Measurements from ENCODE around the gene AGPAT2. TPM values are rescaled to one million over a fixed set of nuclear protein-coding genes. Genes with fewer than 3 reads are reported as not detected.

AGPAT2 gene
- total RNA-seq, 1 donor = 31.5 TPM

DNA sequence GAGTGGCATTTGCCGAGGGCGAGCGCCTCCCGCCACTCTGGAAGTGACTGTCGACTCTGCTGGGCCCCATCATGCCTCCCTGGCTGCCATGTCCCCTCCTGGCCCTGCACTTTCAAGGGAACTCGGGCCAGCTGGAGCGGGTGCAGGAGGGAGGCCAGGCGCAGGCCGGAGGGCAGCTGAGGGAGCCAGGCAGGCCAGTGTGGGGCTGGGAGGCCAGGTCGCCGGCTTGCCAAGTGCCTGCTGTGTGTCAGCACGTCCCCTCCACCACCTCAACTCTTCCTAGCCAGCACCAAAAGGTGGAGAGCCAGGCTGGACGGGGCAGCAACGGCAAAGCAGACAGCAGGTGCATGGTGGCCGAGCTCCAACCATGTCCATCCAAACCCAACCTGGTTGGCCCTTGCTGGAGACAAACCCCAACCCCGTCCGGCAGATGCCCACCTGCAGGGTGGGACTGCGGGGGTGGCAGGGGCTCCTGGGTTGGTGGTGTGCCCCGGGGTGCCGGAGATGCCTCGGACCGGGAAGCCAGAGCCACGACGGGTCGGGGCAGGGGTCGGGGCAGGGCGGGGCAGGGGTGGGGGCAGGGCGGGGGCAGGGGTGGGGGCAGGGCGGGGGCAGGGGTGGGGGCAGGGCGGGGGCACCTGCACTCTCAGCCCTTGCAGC is 61.1 kb downstream of the AGPAT2 start:
- no peak for DNase-seq (ENCODE audit: low read depth)
- TF ChIP-seq, protein P1, sequence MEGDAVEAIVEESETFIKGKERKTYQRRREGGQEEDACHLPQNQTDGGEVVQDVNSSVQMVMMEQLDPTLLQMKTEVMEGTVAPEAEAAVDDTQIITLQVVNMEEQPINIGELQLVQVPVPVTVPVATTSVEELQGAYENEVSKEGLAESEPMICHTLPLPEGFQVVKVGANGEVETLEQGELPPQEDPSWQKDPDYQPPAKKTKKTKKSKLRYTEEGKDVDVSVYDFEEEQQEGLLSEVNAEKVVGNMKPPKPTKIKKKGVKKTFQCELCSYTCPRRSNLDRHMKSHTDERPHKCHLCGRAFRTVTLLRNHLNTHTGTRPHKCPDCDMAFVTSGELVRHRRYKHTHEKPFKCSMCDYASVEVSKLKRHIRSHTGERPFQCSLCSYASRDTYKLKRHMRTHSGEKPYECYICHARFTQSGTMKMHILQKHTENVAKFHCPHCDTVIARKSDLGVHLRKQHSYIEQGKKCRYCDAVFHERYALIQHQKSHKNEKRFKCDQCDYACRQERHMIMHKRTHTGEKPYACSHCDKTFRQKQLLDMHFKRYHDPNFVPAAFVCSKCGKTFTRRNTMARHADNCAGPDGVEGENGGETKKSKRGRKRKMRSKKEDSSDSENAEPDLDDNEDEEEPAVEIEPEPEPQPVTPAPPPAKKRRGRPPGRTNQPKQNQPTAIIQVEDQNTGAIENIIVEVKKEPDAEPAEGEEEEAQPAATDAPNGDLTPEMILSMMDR (IDR thresholded peaks at IDR 0.05; ENCODE audit: insufficient read depth, low read depth, low read length) = no peak
- no peak overlapping the region for H3K4me3 ChIP-seq (ENCODE audit: low read depth, low read length)

DNA sequence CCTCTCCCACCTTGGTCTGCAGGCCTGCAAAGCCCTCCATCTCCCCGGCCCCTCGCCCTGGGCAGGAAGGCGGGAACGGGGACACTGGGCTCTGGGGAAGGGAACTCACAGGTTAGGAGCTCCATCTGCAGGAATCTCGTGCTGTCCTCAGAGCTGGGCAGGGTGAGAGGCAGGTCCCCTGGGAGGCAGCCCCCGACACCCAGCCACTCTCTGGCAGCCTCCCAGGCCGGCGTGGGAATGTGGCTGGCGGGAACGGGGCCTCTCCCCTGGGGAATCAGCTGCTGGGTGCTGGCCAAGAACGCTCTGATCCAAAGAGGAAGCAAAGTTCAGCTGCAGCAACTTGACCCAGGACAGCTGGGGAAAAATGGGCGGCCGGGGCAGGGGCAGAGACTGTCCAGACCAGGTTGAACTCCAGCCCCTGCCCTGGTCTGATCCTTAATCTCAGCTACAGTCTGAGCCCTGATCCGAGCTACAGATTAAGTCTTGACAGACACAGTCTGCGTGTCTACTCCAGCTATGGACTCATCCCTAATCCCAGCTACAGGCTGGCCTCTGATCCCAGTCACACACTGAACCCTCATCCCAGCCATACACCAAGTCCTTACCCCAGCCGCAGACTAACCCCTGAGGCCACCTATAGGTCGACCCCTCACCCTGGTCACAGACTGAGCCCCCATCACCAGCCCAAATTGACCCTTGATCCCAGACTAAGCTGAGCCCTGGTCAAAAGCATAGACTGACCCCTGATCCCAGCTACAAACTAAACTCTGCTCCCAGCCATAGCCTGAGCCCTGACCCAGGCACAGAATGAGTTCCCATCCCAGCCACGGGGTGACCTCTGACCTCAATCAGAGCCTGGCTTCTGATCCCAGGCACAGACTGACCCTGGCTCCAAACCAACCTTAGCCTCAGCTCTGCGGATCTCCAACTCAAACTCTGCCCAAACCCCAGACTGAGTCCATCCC is 61.9 kb downstream of the AGPAT2 start:
- DNase-seq (ENCODE audit: low read depth) = peak; percentile 94
- TF ChIP-seq, protein P1 (IDR thresholded peaks at IDR 0.05; ENCODE audit: insufficient read depth, low read depth, low read length) = peak; percentile 57

DNA sequence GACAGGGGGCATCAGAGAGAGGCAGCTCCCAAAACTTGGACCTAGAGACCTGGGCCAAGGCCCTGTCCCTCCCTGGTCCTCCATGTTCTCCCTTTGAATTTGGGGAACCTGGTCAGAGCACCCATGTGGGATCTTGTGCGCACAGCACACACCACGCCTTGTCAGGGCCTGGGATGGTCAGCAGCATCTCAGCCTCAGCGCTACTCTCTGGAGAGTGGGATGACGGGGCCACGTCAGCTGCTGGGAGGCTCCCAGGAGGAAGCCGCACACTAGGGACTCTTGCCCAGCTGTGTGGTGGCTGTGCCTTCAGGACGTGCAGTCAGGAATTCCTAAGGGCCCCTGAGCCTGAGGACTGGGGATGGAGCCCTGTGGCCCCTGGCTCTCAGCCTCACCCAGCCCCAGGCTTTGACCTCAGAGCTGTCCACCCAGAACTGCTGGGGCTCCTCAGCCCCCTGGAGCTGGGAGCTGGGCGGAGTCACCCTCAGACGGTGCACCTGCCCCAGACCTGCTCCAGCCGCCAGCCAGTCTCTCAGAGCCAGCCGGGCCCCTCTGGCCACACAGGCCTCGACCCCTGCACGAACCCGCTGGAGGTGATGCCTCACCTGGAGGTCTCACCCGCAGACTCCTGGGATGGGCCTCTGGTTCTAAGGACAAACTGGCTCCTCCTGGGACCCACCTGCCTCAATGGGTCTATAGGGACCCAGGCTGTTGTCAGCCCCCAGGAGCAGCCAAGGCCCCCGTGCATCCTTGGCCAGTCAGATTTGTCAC is 62.9 kb downstream of the AGPAT2 start:
- TF ChIP-seq, protein P1 (IDR thresholded peaks at IDR 0.05; ENCODE audit: insufficient read depth, low read depth, low read length) = no peak
- no peak overlapping the region for H3K4me3 ChIP-seq (ENCODE audit: low read depth, low read length)
- DNase-seq (ENCODE audit: low read depth) = no peak

More for the DNA sequence above, 61.9 kb downstream of the AGPAT2 start:
- no peak overlapping the region for H3K4me3 ChIP-seq (ENCODE audit: low read depth, low read length)

DNA sequence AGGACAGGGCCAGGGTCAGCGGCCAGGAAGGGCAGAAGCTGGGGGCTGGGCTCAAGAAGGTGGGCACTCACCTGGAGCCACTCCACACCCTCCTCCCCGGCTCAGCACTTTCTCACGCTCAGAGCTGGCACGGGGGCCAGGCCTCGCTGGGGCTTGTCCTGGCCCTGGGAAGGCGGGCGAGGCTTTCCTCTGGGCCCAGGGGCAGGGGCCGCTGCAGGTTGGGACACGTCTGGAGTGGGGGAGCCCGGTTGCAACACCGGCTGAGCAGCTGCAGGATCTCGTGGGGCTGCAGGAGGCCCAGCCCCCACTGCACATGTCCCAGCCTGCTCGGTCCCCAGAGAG is 63.4 kb downstream of the AGPAT2 start:
- DNase-seq (ENCODE audit: low read depth) = no peak
- TF ChIP-seq, protein P1 (IDR thresholded peaks at IDR 0.05; ENCODE audit: insufficient read depth, low read depth, low read length) = no peak
- no peak overlapping the region for H3K4me3 ChIP-seq (ENCODE audit: low read depth, low read length)

Small RNA genes lying within 50 kb of the gene (small RNA-seq; reads per million reads assigned to genes)
- 232 reads per million, percentile 98 among the genes with 10 or more reads in this experiment for gene MIR126

Other genes starting within 250 kb of the AGPAT2 start
- 8.2 and 9.3 TPM in 2 replicates for gene INPP5E, start 247.6 kb downstream of the AGPAT2 start, total RNA-seq
- 40.3 and 43.2 TPM in 2 replicates for gene SEC16A, start 204.4 kb downstream of the AGPAT2 start, total RNA-seq
- gene NOTCH1, start 141.4 kb downstream of the AGPAT2 start, total RNA-seq = 22.5 and 36.7 TPM in 2 replicates
- 7.7 and 9.9 TPM in 2 replicates for gene EGFL7, start 24.5 kb downstream of the AGPAT2 start, total RNA-seq
- under 0.01 and 0.43 TPM in 2 replicates for gene DIPK1B, start 25.1 kb upstream of the AGPAT2 start, total RNA-seq
- gene LCN10, start 55.5 kb upstream of the AGPAT2 start, total RNA-seq = under 0.01 TPM in 1 of 2 replicates, not detected in the other
- gene LCN6, start 61.1 kb upstream of the AGPAT2 start, total RNA-seq = not detected in 2 replicates
- gene LCN8, start 70.8 kb upstream of the AGPAT2 start, total RNA-seq = not detected in 2 replicates
- not detected in 2 replicates for gene LCN15, start 77.1 kb upstream of the AGPAT2 start, total RNA-seq
- gene TMEM141, start 103.9 kb upstream of the AGPAT2 start, total RNA-seq = 33.5 and 39.7 TPM in 2 replicates
- gene CCDC183, start 108.9 kb upstream of the AGPAT2 start, total RNA-seq = 0.32 and 0.43 TPM in 2 replicates
- 69.6 and 72.1 TPM in 2 replicates for gene RABL6, start 120.5 kb upstream of the AGPAT2 start, total RNA-seq
- gene AJM1, start 155.0 kb upstream of the AGPAT2 start, total RNA-seq = 0.86 and 1.3 TPM in 2 replicates
- 75.4 and 105 TPM in 2 replicates for gene PHPT1, start 162.0 kb upstream of the AGPAT2 start, total RNA-seq
- gene MAMDC4, start 164.9 kb upstream of the AGPAT2 start, total RNA-seq = 1.6 and 3.0 TPM in 2 replicates
- gene EDF1, start 178.9 kb upstream of the AGPAT2 start, total RNA-seq = 146 and 163 TPM in 2 replicates
- 11.0 and 16.8 TPM in 2 replicates for gene TRAF2, start 199.1 kb upstream of the AGPAT2 start, total RNA-seq

All from fibroblast of villous mesenchyme (primary cell).